SK-N-SH treated with all-trans-retinoic acid at 6 μM for 48 hours (cell line): ENCODE measurements around the gene HDAC4.

ENCODE experiments used
- ATAC-seq: fragments of 200-7000 bp; cut with Tn5 transposase; 3 replicates; pipeline ENCODE4 v1.9.1; 2020; ENCODE audit warnings: mild to moderate bottlenecking, moderate library complexity
- ARNTL ChIP-seq: fragments of 450-650 bp; formaldehyde crosslinking; IDR thresholded peaks from 2 replicates; pipeline ENCODE4 v1.5.0; 2020; ENCODE audit warnings: low read depth, mild to moderate bottlenecking, moderate library complexity, borderline replicate concordance
- BACH2 ChIP-seq: fragments of 250-450 bp; sonication (Bioruptor Pico); IDR thresholded peaks from 2 replicates; pipeline ENCODE4 v1.9.0; 2021; ENCODE audit warnings: mild to moderate bottlenecking, borderline replicate concordance
- CSDC2 ChIP-seq: fragments of 250-450 bp; sonication (Bioruptor Pico); IDR thresholded peaks from 2 replicates; pipeline ENCODE4 v1.5.0; 2020; ENCODE audit warnings: mild to moderate bottlenecking, moderate library complexity
- ESRRG ChIP-seq: fragments of 250-450 bp; sonication (Bioruptor Pico); IDR thresholded peaks from 2 replicates; pipeline ENCODE4 v1.6.1; 2021; ENCODE audit warnings: mild to moderate bottlenecking
- GLIS3 ChIP-seq: fragments of 250-450 bp; sonication (Bioruptor Pico); IDR thresholded peaks from 2 replicates; pipeline ENCODE4 v1.5.0; 2020; ENCODE audit warnings: mild to moderate bottlenecking, moderate library complexity
- ISL1 ChIP-seq: fragments of 250-450 bp; sonication (Bioruptor Pico); IDR thresholded peaks from 2 replicates; pipeline ENCODE4 v2.1.2; 2022; ENCODE audit warnings: mild to moderate bottlenecking, moderate library complexity
- OSR1 ChIP-seq: fragments of 250-450 bp; sonication (Bioruptor Pico); IDR thresholded peaks from 2 replicates; pipeline ENCODE4 v1.8.0; 2022; ENCODE audit warnings: moderate library complexity, mild to moderate bottlenecking, inconsistent platforms
- PPARA ChIP-seq: fragments of 250-450 bp; sonication (Bioruptor Pico); IDR thresholded peaks from 2 replicates; pipeline ENCODE4 v1.5.0; 2020; ENCODE audit warnings: mild to moderate bottlenecking, borderline replicate concordance
- RARB ChIP-seq: fragments of 250-450 bp; sonication (Bioruptor Pico); IDR thresholded peaks from 2 replicates; pipeline ENCODE4 v1.8.0; 2021; ENCODE audit warnings: mild to moderate bottlenecking, moderate library complexity
- SNAI2 ChIP-seq: fragments of 250-450 bp; sonication (Bioruptor Pico); IDR thresholded peaks from 2 replicates; pipeline ENCODE4 v1.5.0; 2020; ENCODE audit warnings: mild to moderate bottlenecking, moderate library complexity
- TCF4 ChIP-seq: fragments of 250-450 bp; sonication (Bioruptor Pico); IDR thresholded peaks from 2 replicates; pipeline ENCODE4 v1.8.0; 2021; ENCODE audit warnings: mild to moderate bottlenecking, moderate library complexity, borderline replicate concordance
- TOX ChIP-seq: fragments of 250-450 bp; sonication (Bioruptor Pico); IDR thresholded peaks from 2 replicates; pipeline ENCODE4 v1.8.0; 2021; ENCODE audit warnings: mild to moderate bottlenecking, moderate library complexity, borderline replicate concordance
- ZC3H10 ChIP-seq: fragments of 250-450 bp; sonication (Bioruptor Pico); IDR thresholded peaks from 2 replicates; pipeline ENCODE4 v1.5.1; 2021; ENCODE audit warnings: mild to moderate bottlenecking, moderate library complexity
- ZFP3 ChIP-seq: fragments of 250-450 bp; sonication (Bioruptor Pico); IDR thresholded peaks from 2 replicates; pipeline ENCODE4 v1.5.0; 2020; ENCODE audit warnings: mild to moderate bottlenecking, moderate library complexity
- ZFP30 ChIP-seq: fragments of 450-650 bp; formaldehyde crosslinking; IDR thresholded peaks from 2 replicates; pipeline ENCODE4 v1.5.0; 2022; ENCODE audit warnings: mild to moderate bottlenecking, moderate library complexity
- ZNF565 ChIP-seq: fragments of 450-650 bp; formaldehyde crosslinking; conservative IDR thresholded peaks from 2 replicates; pipeline ENCODE4 v1.5.0; 2020; ENCODE audit warnings: low read depth, mild to moderate bottlenecking, moderate library complexity
- ZNF70 ChIP-seq: fragments of 450-650 bp; formaldehyde crosslinking; IDR thresholded peaks from 2 replicates; pipeline ENCODE4 v1.5.0; 2020; ENCODE audit warnings: mild to moderate bottlenecking, moderate library complexity
- ZNF8 ChIP-seq: fragments of 450-650 bp; formaldehyde crosslinking; IDR thresholded peaks from 2 replicates; pipeline ENCODE4 v1.5.0; 2020; ENCODE audit warnings: mild to moderate bottlenecking, moderate library complexity
- TF ChIP-seq, protein P1 (sequence below): fragments of 250-450 bp; sonication (Bioruptor Pico); IDR thresholded peaks from 2 replicates; pipeline ENCODE4 v1.8.0; 2021; ENCODE audit warnings: low read depth, mild to moderate bottlenecking, moderate library complexity, borderline replicate concordance
- TF ChIP-seq, protein P2 (sequence below): fragments of 250-450 bp; sonication (Bioruptor Pico); IDR thresholded peaks from 2 replicates; pipeline ENCODE4 v1.5.0; 2020; ENCODE audit warnings: mild to moderate bottlenecking, moderate library complexity
- TF ChIP-seq, protein P3 (sequence below): fragments of 250-450 bp; sonication (Bioruptor Pico); IDR thresholded peaks from 2 replicates; pipeline ENCODE4 v1.5.1; 2021; ENCODE audit warnings: mild to moderate bottlenecking, moderate library complexity
- TF ChIP-seq, protein P4 (sequence below): fragments of 250-450 bp; sonication (Bioruptor Pico); IDR thresholded peaks from 2 replicates; pipeline ENCODE4 v1.5.1; 2020; ENCODE audit warnings: low read depth, mild to moderate bottlenecking, moderate library complexity
- TF ChIP-seq, protein P5 (sequence below): fragments of 250-450 bp; sonication (Bioruptor Pico); IDR thresholded peaks from 2 replicates; pipeline ENCODE4 v1.8.0; 2020; ENCODE audit warnings: mild to moderate bottlenecking, moderate library complexity, borderline replicate concordance

HDAC4 gene

DNA sequence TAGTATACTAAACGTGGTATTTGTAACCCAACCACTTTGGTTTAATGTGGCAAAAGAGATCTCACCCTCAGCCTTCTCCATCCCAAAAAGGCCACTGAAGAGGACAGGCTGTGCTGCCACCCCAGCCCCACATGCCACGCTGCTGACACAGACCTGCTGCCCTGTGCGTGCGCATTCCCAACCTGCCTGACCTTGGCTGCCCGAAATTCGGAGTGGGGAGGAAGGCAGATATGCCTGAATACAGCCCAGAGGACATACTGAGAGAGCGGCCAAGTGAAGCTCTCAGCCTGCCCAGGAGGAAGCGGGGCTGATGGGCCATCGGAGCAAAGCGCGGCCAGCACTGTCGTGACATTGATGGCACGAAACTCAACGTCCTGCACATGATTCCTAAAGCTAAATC lies 70.0 kb downstream of the HDAC4 start:
- TF ChIP-seq PPARA, result no peak
- TF ChIP-seq, protein P1, sequence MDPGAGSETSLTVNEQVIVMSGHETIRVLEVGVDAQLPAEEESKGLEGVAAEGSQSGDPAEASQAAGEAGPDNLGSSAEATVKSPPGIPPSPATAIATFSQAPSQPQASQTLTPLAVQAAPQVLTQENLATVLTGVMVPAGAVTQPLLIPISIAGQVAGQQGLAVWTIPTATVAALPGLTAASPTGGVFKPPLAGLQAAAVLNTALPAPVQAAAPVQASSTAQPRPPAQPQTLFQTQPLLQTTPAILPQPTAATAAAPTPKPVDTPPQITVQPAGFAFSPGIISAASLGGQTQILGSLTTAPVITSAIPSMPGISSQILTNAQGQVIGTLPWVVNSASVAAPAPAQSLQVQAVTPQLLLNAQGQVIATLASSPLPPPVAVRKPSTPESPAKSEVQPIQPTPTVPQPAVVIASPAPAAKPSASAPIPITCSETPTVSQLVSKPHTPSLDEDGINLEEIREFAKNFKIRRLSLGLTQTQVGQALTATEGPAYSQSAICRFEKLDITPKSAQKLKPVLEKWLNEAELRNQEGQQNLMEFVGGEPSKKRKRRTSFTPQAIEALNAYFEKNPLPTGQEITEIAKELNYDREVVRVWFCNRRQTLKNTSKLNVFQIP (CRISPR knock-in tag), result no peak
- TF ChIP-seq ESRRG (CRISPR knock-in tag), result no peak
- TF ChIP-seq ZNF565 (CRISPR knock-in tag), result no peak
- TF ChIP-seq TCF4 (CRISPR knock-in tag), result no peak
- no peak for TF ChIP-seq RARB
- TF ChIP-seq ZFP3 (CRISPR knock-in tag), result no peak
- TF ChIP-seq ZNF8 (CRISPR knock-in tag), result no peak
- TF ChIP-seq, protein P2, sequence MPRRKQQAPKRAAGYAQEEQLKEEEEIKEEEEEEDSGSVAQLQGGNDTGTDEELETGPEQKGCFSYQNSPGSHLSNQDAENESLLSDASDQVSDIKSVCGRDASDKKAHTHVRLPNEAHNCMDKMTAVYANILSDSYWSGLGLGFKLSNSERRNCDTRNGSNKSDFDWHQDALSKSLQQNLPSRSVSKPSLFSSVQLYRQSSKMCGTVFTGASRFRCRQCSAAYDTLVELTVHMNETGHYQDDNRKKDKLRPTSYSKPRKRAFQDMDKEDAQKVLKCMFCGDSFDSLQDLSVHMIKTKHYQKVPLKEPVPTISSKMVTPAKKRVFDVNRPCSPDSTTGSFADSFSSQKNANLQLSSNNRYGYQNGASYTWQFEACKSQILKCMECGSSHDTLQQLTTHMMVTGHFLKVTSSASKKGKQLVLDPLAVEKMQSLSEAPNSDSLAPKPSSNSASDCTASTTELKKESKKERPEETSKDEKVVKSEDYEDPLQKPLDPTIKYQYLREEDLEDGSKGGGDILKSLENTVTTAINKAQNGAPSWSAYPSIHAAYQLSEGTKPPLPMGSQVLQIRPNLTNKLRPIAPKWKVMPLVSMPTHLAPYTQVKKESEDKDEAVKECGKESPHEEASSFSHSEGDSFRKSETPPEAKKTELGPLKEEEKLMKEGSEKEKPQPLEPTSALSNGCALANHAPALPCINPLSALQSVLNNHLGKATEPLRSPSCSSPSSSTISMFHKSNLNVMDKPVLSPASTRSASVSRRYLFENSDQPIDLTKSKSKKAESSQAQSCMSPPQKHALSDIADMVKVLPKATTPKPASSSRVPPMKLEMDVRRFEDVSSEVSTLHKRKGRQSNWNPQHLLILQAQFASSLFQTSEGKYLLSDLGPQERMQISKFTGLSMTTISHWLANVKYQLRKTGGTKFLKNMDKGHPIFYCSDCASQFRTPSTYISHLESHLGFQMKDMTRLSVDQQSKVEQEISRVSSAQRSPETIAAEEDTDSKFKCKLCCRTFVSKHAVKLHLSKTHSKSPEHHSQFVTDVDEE, result no peak
- no peak for TF ChIP-seq ISL1 (CRISPR knock-in tag)
- TF ChIP-seq, protein P3, sequence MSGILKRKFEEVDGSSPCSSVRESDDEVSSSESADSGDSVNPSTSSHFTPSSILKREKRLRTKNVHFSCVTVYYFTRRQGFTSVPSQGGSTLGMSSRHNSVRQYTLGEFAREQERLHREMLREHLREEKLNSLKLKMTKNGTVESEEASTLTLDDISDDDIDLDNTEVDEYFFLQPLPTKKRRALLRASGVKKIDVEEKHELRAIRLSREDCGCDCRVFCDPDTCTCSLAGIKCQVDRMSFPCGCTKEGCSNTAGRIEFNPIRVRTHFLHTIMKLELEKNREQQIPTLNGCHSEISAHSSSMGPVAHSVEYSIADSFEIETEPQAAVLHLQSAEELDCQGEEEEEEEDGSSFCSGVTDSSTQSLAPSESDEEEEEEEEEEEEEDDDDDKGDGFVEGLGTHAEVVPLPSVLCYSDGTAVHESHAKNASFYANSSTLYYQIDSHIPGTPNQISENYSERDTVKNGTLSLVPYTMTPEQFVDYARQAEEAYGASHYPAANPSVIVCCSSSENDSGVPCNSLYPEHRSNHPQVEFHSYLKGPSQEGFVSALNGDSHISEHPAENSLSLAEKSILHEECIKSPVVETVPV (CRISPR knock-in tag), result no peak
- ATAC-seq, result no peak

DNA sequence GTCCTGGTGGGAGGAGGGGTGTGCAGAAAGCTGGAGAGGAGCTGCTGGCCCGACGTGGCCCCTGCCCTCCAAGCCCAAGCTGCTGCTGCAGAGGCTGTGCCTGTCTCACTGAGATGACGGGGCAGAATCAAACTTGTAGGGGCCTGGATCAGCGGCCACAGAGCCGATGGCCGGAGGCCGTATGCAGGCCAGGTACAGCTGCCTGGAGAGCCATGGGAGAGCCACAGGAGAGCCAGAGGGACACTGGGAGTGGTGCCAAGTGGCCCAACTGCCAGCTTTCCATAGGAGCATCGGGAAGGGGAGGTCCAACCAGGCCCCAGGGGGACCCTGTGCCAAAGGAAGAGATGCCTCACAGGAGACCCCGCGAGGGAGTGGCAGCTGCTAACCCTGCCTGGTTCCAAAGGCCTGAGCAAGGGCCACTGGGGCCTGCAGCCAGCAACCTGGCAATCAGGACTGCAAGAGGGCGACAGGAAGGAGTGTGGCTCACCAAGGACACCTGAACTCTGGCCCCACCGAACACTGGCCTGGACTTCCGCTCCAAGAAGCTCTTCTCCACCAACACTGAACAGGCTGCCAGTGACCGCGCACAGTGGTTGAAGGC lies 70.7 kb downstream of the HDAC4 start:
- TF ChIP-seq OSR1 (CRISPR knock-in tag) (no peak), ZNF565 (CRISPR knock-in tag) (no peak)
- ATAC-seq, result no peak

DNA sequence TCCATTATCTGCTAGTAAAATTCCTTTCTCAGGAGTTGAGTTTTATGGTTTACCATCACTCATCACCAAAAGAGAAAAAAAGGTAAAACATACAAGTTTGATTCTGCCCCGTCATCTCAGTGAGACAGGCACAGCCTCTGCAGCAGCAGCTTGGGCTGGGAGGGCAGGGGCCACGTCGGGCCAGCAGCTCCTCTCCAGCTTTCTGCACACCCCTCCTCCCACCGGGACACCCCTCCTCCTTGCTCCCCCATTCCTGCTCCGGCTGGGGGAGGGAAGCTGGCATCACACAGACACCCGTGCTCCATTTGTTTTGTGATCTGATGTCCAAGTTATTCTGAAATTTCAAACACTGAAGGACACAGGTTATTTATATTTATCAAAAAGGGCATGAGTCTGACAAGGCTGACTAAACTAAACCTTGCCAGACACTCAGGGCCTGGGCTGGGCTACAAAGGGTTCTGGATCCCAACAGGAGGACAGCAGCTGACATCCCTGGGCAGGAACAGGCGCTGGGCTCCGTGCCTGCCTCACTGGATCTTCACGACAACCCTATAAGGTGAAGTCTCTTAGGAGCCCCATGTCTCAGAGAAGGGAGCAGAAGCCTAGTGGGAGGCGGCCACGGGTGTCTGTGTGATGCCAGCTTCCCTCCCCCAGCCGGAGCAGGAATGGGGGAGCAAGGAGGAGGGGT lies 71.4 kb downstream of the HDAC4 start:
- TF ChIP-seq BACH2 (CRISPR knock-in tag) (no peak), CSDC2 (CRISPR knock-in tag) (no peak), ZC3H10 (CRISPR knock-in tag) (no peak), GLIS3 (no peak), TCF4 (CRISPR knock-in tag) (no peak), TOX (CRISPR knock-in tag) (no peak), ZNF70 (CRISPR knock-in tag) (no peak), ZFP30 (CRISPR knock-in tag) (no peak), ISL1 (CRISPR knock-in tag) (no peak), ZFP3 (CRISPR knock-in tag) (no peak), ZNF565 (CRISPR knock-in tag) (no peak), OSR1 (CRISPR knock-in tag) (no peak), SNAI2 (CRISPR knock-in tag) (no peak), ARNTL (no peak)
- TF ChIP-seq, protein P4, sequence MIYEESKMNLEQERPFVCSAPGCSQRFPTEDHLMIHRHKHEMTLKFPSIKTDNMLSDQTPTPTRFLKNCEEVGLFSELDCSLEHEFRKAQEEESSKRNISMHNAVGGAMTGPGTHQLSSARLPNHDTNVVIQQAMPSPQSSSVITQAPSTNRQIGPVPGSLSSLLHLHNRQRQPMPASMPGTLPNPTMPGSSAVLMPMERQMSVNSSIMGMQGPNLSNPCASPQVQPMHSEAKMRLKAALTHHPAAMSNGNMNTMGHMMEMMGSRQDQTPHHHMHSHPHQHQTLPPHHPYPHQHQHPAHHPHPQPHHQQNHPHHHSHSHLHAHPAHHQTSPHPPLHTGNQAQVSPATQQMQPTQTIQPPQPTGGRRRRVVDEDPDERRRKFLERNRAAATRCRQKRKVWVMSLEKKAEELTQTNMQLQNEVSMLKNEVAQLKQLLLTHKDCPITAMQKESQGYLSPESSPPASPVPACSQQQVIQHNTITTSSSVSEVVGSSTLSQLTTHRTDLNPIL (CRISPR knock-in tag), result no peak
- TF ChIP-seq, protein P5, sequence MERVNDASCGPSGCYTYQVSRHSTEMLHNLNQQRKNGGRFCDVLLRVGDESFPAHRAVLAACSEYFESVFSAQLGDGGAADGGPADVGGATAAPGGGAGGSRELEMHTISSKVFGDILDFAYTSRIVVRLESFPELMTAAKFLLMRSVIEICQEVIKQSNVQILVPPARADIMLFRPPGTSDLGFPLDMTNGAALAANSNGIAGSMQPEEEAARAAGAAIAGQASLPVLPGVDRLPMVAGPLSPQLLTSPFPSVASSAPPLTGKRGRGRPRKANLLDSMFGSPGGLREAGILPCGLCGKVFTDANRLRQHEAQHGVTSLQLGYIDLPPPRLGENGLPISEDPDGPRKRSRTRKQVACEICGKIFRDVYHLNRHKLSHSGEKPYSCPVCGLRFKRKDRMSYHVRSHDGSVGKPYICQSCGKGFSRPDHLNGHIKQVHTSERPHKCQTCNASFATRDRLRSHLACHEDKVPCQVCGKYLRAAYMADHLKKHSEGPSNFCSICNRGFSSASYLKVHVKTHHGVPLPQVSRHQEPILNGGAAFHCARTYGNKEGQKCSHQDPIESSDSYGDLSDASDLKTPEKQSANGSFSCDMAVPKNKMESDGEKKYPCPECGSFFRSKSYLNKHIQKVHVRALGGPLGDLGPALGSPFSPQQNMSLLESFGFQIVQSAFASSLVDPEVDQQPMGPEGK (CRISPR knock-in tag), result no peak
- TF ChIP-seq, protein P2, result no peak
- TF ChIP-seq, protein P1 (CRISPR knock-in tag), result no peak
- TF ChIP-seq, all 23 proteins: peak for 0
- ATAC-seq, result peak; percentile 15; the same call in 2 of the 3 replicates
